ENCODE data around the gene PGM1. TPM values are rescaled to one million over a fixed set of nuclear protein-coding genes. Genes with fewer than 3 reads are reported as not detected.

The PGM1 gene
- total RNA-seq, 1 donor from 2014 or later = 36.9 TPM

DNA sequence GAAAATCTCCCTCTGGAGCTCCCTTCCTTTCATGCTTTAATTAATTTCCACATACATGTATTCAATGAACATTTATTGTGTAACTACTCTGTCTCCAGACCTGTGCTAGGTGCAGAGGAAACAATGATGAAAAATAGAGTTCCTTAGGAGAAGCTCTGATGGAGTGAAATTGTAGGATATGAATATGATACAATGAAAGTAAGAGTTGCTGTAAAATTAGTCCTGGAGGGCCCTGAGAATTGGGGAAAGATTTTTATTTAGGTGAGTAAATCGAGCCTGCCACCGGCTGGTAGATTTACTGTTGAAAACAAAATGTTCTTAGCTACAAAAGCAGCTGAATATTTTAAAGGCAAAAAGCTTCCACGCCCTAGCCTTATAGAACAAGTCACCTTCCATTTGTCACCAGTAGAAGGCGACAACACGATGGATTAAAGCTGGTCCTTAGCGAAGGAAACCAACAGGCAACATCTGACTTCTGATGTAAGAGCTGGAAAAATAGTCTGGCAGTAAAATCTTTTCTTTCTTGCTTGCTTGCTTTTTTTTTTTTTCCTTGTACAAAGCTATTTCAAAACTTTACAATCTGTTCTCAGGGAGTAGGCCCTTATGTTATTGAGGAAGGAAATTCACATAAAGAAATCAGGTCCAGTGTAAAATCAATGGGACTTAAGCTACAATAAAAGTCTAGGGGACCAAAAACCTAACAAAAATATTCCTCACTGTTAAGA lies 98.7 kb downstream of the PGM1 start:
- no peak for TF ChIP-seq EZH2 (IDR thresholded peaks at IDR 0.05; ENCODE audit: insufficient read depth, low read length)
- TF ChIP-seq, protein P1, sequence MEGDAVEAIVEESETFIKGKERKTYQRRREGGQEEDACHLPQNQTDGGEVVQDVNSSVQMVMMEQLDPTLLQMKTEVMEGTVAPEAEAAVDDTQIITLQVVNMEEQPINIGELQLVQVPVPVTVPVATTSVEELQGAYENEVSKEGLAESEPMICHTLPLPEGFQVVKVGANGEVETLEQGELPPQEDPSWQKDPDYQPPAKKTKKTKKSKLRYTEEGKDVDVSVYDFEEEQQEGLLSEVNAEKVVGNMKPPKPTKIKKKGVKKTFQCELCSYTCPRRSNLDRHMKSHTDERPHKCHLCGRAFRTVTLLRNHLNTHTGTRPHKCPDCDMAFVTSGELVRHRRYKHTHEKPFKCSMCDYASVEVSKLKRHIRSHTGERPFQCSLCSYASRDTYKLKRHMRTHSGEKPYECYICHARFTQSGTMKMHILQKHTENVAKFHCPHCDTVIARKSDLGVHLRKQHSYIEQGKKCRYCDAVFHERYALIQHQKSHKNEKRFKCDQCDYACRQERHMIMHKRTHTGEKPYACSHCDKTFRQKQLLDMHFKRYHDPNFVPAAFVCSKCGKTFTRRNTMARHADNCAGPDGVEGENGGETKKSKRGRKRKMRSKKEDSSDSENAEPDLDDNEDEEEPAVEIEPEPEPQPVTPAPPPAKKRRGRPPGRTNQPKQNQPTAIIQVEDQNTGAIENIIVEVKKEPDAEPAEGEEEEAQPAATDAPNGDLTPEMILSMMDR (IDR thresholded peaks at IDR 0.05; ENCODE audit: insufficient read depth, low read depth, low read length) = peak; percentile 94

DNA sequence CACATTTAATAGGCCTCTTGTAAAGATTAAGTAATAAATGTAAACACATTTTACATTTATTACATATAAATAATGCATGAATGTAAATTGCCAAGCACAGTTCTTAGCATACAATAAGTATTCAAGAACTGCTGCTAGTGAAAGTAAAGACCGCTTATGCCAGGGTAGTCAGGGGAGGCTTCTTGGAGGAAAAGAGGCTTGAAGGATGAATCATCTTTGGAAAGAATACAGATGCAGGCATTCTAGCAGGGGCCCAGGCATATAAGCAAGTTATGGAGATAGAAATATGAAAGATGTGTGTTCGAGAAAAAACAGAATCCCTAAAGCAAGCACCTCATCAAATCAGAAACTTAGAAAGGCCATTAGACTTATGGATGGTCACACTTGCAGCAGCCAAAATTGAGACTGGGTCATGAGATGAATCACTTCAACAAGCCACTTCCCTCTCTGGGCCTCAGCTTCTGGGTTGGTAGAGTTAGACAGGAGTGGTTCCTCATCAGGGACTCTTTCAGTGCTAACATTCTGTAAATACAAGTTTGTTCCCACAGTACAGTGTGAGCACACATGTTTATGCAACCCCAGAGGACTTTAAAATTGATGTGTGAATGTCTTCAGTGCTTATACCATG lies 100.8 kb downstream of the PGM1 start:
- Mint-ChIP-seq H3K4me1 (ENCODE audit: low read depth, unreplicated experiment) (peaks cover 27% of the 10 kb centered on the region), H3K27ac (ENCODE audit: unreplicated experiment) (no peak overlapping the region), H3K4me3 (ENCODE audit: unreplicated experiment) (no peak overlapping the region), H3K36me3 (ENCODE audit: low read depth, unreplicated experiment) (no peaks in the 10 kb centered on the region), H3K27me3 (ENCODE audit: low read depth, unreplicated experiment) (peaks cover 6% of the 10 kb centered on the region), H3K9me3 (ENCODE audit: unreplicated experiment) (no peaks in the 10 kb centered on the region)
- Histone ChIP-seq H3K4me2 (ENCODE audit: low read length) (no peak overlapping the region), H3K4me3 (ENCODE audit: insufficient read depth, low read depth, low read length) (no peak overlapping the region), H3K4me1 (ENCODE audit: insufficient read depth, low read length) (no peaks in the 10 kb centered on the region), H2AFZ (ENCODE audit: low read depth, low read length) (no peak overlapping the region), H3K27me3 (ENCODE audit: insufficient read depth, low read length) (peaks cover 3% of the 10 kb centered on the region), H4K20me1 (ENCODE audit: insufficient read depth, low read length) (no peaks in the 10 kb centered on the region), H3K36me3 (ENCODE audit: insufficient read depth, low read length) (no peaks in the 10 kb centered on the region), H3K27ac (ENCODE audit: low read depth, low read length) (no peak overlapping the region), H3K79me2 (ENCODE audit: insufficient read depth, low read length) (no peaks in the 10 kb centered on the region), H3K9ac (ENCODE audit: low read length) (no peak overlapping the region), H3K9me3 (ENCODE audit: insufficient read depth, low read depth, low read length) (no peaks in the 10 kb centered on the region)
- FAIRE-seq (no peak), DNase-seq (ENCODE audit: low read depth) (peak; percentile 27)
- TF ChIP-seq, protein P1 (IDR thresholded peaks at IDR 0.05; ENCODE audit: insufficient read depth, low read depth, low read length) = no peak
- no peak for TF ChIP-seq EZH2 (IDR thresholded peaks at IDR 0.05; ENCODE audit: insufficient read depth, low read length)

More for the DNA sequence above, 98.7 kb downstream of the PGM1 start:
- peak overlapping the region; percentile 88 for H3K27ac Mint-ChIP-seq (ENCODE audit: unreplicated experiment)
- peaks cover 36% of the 10 kb centered on the region for H3K4me1 Mint-ChIP-seq (ENCODE audit: low read depth, unreplicated experiment)
- H3K4me2 ChIP-seq (ENCODE audit: low read length) = no peak overlapping the region
- H3K9ac ChIP-seq (ENCODE audit: low read length) = no peak overlapping the region
- peak; percentile 79 for DNase-seq (ENCODE audit: low read depth)
- no peak overlapping the region for H3K4me3 ChIP-seq (ENCODE audit: insufficient read depth, low read depth, low read length)
- peak; percentile 99 for FAIRE-seq
- H3K36me3 Mint-ChIP-seq (ENCODE audit: low read depth, unreplicated experiment) = no peaks in the 10 kb centered on the region
- no peak overlapping the region for H3K4me3 Mint-ChIP-seq (ENCODE audit: unreplicated experiment)
- H3K27ac ChIP-seq (ENCODE audit: low read depth, low read length) = no peak overlapping the region
- H3K9me3 ChIP-seq (ENCODE audit: insufficient read depth, low read depth, low read length) = no peaks in the 10 kb centered on the region
- H3K4me1 ChIP-seq (ENCODE audit: insufficient read depth, low read length) = peaks cover 4% of the 10 kb centered on the region
- no peaks in the 10 kb centered on the region for H3K79me2 ChIP-seq (ENCODE audit: insufficient read depth, low read length)
- no peaks in the 10 kb centered on the region for H3K9me3 Mint-ChIP-seq (ENCODE audit: unreplicated experiment)
- no peaks in the 10 kb centered on the region for H4K20me1 ChIP-seq (ENCODE audit: insufficient read depth, low read length)
- H3K27me3 Mint-ChIP-seq (ENCODE audit: low read depth, unreplicated experiment) = peaks cover 5% of the 10 kb centered on the region
- no peak overlapping the region for H2AFZ ChIP-seq (ENCODE audit: low read depth, low read length)
- H3K27me3 ChIP-seq (ENCODE audit: insufficient read depth, low read length) = peaks cover 6% of the 10 kb centered on the region
- no peaks in the 10 kb centered on the region for H3K36me3 ChIP-seq (ENCODE audit: insufficient read depth, low read length)
